Measurements from ENCODE around the gene OVOL3.
"Not testable (repeated sequence)": the region's sequence is repeated elsewhere in the genome, so short reads cannot be mapped to it uniquely, and the experiment has no call there.

OVOL3 gene

DNA sequence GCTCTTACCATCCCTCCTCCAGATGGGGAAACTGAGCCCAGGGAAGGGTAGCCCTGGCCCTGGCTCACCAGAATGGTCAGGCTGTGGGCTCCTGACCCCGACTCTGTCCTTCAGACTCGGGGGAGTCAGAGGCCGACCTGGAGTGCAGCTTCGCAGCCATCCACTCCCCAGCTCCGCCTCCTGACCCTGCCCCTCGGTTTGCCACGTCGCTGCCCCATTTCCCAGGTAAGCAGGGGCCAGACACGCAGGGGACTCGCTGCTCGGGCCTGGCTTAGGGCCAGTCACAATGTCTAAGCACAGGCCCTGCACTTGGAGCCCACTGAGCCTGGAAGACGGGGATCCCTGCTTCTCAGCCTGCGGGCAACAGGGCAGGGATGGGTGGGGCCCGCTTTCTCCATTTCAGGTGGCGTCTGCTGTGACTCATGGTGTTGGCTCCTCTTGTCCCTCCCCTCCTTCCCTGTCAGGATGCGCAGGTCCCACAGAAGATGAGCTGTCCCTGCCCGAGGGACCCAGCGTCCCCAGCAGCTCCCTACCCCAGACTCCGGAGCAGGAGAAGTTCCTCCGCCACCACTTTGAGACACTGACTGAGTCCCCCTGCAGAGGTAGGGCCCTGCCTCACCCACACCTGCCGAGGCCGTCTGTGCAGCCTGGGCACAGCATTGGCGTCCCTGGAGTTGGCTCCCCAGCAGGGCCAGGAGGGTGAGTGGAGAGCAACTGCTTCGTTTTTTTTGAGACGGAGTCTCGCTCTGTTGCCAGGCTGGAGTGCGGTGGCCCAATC lies 9.2 kb upstream of the OVOL3 start:
- DNase-seq, result no peak

DNA sequence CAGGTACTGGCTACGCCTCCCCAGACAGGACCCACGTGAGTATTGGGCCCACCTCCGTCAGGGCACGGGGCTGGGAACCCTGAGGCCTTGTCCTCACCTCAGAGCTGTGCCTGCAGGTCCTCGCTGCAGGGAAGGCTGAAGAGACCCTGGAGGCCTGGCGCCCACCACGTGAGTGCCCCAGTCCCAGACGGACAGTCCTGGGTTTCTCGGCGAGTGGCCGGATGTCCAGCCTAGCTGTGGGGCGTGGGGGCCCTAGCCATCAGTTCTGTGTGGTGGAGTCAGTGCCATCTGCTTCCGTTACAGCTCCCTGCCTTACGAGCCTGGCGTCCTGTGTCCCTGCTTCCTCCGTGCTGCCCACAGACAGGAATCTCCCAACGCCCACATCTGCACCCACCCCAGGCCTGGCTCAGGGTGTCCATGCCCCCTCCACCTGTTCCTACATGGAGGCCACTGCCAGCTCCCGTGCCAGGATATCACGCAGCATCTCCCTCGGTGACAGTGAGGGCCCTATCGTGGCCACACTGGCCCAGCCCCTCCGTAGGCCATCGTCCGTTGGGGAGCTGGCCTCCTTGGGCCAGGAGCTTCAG lies 7.8 kb upstream of the OVOL3 start:
- DNase-seq, result no peak

DNA sequence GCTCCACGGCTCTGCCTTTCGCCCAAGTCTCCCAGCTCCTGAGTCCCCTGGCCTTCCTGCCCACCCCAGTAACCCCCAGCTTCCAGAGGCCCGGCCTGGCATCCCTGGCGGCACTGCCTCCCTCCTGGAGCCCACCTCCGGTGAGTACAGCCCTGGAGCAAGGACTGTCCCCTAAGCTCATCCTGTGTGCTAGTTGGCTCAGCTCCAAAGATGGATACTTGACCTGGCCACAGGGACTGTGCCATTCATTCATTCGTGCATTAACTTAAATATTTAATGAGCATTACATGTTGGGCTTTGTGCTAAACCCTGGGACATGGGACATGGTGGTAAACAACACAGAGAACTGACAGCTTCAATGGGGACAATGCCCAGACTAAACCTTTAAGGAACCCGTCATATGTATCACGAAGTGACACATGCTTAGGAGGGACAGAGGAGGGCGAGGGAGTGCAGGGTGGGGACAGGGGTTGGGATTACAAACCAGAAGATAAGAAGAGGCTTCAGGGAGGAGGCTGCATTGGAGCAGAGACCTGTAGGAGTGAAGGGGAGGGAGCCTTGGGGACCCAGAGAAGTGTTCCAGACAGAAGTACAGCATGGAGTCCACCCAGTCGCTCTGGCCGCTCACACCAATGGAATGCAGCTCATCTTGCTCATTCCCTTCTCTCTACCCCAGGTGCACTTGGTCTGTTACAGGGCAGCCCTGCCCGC lies 6.9 kb upstream of the OVOL3 start:
- no peak for DNase-seq

DNA sequence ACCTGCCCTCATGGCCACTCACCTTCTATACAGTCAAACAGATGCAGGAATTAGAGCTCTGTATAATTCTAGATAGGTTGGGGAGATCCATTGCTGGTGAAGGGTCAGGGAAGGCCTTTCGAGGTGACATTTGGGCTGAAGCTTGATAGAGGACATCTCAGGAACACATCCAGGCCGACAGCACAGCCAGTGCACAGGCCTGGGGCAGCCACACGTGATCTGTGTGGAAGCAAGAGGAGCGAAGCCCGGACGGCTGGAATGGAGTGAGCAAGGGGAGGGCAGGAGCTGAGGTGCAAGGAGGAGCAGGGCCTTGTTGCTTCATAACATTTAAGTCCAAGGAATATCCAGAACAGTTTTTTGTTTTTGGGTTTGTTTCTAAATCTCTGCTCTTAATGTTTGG lies 4.5 kb upstream of the OVOL3 start:
- no peak for DNase-seq

DNA sequence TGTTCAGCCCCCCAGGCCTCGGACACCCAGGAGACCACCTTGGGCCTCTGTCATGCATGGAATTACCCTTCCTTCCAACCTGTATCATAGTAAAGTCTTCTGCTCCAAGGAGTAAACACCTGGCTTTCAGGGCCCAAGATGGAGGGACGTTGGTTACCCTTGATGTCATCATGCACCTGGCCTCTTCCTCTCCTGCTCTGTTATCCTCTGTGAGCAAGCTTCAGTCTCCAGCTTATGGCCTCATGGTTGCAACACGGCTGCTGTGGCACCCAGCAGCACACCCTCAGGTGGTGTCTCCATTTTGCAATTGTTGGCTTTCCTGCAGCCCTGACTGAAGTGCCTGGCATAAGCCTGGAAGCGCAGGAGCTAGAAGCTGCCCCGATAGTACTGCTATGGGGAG lies 4.0 kb upstream of the OVOL3 start:
- DNase-seq, result no peak

DNA sequence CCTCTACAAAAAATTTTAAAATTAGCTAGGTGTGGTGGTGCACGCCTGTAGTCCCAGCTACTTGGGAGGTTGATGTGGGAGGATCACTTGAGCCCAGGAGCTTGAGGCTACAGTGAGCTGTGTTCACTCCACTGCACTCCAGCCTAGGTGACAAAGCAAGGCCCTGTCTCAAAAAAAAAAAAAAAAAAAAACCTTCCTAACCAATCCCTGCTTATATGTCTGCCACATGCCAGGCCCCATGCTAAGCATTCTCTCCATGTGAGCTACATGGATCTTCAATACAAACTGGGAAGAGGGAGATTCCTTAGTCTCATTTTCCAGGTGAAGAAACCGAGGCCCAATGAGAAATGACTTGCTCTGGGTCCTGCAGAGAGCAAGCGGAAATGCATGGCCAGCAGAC lies 2.3 kb upstream of the OVOL3 start:
- no peak for DNase-seq

DNA sequence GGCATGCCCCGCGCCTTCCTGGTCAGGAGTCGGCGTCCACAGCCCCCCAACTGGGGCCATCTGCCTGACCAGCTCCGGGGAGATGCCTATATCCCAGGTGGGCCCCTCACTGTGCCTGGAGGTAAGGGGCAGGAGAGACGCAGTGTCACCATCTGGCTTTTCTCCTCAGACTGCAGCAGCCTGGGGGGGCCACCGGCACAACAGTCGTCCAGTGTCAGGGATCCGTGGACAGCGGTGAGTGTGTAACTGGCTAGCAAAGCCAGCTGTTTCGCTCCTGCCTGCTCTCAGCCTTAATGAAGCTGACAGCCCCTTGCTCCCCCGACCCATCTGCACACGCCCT lies 227 bp downstream of the OVOL3 start:
- no peak for DNase-seq

DNA sequence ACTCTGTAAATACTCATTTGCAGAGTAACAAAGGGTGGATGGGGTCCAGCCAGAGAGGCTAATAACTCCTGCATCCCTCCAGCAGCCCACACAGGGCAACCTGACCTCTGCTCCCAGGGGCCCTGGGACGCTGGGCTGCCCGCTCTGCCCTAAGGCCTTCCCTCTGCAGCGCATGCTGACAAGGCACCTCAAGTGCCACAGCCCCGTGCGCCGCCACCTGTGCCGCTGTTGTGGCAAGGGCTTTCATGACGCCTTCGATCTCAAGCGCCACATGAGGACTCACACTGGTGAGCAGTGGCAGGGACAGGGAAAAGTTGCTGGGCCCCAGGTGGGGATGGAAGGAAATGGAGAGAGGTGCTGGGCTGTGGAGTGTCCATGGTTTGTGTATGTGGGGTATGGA lies 1.7 kb downstream of the OVOL3 start:
- DNase-seq, result no peak

DNA sequence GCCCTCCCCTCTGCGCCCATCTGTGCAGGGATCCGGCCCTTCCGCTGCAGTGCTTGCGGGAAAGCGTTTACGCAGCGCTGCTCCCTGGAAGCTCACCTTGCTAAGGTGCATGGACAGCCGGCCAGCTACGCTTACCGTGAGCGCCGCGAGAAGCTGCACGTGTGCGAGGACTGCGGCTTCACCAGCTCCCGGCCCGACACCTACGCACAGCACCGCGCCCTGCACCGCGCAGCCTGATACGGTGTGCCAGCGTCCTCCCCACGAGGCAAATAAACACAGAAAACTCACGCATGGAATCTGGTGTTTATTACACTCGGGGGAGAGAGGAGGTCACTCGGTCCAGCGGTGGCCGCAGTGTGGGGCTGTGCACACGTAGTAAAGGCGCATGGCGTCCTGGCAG lies 2.5 kb downstream of the OVOL3 start:
- no peak for DNase-seq

DNA sequence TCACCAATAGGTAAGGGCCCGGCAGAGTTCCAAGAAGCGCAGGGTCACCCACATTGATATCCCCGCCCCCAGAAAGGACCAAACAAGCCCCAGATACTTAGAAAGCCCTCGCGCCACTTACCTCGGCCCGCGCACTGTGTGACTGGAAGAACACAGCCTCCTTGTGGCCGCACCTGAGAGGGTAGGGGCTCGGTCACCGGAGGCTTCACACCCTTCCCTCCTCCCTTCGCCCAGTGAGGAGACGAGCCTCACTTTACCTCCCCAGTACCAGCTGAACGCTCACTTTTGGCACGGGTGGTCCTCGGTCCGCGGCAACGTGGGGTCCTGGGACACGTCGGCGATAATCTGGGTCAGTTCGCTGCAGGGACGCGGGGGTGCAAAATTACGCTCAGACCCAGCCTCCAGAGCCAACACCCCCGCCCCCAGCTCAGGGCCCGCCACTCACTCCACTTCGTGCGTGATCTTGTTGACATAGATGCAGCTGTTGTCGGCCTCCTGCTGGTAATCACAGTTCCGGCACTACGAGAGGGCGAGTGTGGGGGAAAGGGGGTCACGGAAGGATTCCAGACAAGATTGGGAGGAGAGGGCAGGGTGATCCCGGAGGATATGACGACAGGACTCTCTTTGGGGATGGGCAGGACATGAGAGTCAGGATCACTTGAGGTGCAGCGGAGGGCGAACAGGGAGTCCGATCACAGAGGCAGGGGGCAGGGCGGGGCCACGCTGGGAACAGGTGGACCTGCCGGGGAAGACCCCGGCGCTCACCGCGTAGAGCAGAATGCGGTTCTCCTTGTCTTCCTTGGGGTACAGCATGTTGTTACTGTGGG lies 3.2 kb downstream of the OVOL3 start:
- no peak for DNase-seq

DNA sequence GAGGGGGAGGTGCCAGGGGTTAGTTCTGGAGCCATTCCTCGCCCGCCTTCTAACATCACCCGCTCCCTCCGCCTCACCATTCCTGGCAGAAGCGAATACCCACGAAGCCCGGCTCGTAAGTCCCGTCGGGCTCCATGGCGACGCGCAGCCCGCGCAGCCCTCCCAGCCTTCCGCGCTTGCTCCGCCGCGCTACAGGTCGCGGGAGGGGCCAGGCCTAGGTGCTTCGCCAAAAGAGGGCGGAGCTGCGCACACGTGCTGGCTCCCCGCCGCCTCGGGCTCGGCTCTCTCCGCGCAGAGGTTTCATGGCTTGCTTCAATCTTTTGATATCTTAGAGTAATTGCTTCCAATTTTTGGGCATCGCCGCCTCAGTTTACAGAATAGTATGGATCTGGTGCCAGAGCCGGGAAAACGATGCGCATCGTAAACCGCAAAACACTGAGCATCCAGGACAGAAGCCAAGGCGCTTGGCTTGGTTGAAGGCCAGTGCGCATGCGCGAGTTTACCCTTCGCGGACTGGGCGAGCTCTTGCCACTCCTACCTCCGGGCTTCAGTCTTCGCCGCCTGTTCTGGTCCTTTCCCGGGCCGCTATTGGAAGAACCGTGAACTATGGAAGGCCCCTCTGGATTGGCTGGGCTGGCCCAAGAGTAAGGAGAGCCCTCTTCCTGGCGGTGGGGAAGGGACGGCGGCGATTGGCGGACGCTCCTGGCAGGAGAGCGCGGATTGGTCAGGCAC lies 3.9 kb downstream of the OVOL3 start, which contains the start of gene POLR2I:
Gene POLR2I (minus strand): TSS at position 155 of the 732 bp plus-strand sequence. CDS start 19 bp downstream, at position 136.
- peak; percentile 100 for DNase-seq

DNA sequence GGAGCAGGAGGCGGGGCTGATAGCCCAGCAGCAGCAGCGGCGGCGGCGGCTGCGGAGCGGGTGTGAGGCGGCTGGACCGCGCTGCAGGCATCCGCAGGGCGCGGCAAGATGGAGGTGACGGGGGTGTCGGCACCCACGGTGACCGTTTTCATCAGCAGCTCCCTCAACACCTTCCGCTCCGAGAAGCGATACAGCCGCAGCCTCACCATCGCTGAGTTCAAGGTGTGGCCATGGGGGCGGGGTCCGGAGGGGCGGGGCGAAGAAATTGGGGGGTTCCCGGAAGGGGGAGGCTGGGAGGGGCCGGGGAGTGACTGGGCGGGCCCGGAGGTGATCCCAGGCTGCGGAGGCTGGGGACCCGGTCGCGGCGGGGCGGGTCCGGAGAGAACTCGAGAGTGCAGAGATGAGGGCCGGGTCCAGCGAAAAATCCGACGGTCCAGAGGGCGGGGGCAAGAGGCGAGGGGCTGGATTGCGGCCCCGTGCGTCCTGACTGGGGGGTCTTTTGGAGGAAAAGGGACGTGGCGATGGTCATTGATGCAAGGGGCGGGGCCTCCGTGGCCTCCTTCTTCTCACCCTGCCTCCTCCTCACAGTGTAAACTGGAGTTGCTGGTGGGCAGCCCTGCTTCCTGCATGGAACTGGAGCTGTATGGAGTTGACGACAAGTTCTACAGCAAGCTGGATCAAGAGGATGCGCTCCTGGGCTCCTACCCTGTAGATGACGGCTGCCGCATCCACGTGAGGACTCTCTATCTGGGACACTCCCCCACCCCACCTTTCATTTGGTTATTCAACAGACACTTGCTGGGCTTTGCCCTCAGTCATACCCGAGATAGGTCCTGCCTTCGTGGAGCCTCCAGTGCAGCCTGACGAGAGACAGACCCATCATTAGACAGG lies 4.8 kb downstream of the OVOL3 start, which contains the start of gene TBCB:
Gene TBCB (plus strand): TSS at position 16 of the 891 bp plus-strand sequence. CDS start 93 bp downstream, at position 109.
- DNase-seq, result peak; percentile 93

DNA sequence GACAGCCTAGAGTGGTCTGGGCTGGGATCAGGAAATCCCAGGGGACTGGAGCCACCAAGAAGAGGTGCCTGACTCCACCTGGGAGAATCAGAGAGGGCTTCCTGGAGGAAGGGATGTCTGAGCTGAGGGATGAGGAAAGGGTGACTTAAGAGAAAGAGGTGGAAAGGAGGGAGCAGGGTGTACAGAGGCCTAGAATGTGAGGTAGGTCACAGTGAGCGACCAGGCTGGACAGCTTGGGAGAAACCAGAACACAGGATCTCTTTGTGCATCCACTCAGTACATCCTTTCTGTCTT lies 5.3 kb downstream of the OVOL3 start:
- DNase-seq, result no peak

DNA sequence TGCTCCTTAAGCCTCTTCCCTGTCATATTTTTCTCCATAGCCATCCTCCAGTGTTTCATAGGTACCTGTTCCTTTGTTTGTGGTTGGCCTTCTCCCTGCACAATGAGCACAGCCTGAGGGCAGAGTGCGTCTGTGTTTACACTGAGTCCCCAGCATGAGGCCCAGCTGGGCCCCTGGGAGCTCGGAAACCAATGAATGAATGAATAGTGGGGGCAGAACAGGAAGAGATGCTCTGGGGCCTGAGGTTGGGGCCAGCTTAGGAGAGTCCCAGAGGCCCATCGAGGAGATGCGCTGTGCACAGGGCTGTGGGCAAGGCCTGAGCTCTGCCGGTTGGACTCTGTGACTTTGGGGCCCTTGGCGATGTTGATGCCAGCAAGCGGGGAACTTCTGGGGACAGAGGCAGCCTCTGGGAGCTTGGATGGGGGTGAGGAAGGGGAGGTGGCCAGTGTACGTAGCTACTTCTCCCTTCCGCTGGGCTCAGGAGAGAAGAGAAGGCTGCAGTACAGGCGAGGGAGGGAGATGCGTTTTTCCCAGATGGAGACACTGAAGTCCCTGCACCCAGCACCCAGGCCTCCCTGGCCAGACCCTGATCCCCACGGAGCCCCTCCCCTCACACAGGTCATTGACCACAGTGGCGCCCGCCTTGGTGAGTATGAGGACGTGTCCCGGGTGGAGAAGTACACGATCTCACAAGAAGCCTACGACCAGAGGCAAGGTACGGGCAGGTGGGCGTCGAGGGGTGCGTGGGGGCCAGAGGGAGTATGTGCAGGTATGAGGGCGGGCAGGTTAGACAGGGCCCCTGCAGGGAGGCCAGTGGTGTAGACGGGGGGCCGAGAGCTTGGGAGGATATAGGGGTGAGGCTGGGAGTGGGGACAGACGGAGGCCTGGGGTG lies 9.4 kb downstream of the OVOL3 start:
- no peak for DNase-seq

DNA sequence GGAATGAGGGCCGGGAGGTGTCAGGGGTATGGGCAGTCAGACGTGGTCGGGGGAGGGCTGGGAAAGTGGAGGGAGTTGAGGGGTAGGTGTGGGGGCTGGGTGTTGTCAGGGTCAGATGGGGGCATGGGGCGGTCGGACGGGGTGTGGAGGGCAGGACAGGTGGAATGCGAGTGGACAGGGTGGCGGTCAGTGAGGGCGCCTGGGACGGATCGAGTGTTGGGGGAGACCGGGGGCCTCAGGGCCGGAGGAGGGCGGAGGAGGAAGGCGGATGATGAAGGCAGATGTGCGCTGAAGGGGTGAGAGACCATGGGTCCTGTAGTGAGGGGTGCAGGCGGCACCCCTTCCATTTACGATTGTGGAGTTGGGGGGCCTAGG lies 10.0 kb downstream of the OVOL3 start:
- DNase-seq, result no peak

DNA sequence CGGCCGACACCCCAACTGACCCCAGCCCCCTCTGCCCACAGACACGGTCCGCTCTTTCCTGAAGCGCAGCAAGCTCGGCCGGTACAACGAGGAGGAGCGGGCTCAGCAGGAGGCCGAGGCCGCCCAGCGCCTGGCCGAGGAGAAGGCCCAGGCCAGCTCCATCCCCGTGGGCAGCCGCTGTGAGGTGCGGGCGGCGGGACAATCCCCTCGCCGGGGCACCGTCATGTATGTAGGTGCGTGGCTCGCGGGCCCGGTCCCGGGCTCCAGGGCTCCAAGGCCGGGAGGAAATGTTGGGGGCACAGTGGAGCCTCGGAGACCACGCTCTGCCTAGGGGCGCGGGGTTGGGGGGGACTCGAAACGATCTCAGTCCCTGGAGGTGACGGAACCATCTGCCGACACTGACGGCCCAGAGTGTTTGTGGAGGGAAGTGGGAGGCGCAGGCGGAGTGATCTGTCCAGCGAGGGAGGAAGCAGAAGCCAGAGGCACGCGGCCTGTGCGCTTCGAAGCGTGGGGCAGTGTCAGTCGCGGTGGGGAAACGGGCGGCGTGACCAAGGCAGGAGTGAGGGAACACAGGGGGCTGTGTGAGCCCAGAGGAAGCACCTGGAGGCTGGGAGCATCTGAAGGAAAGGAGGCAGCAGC lies 10.7 kb downstream of the OVOL3 start:
- no peak for DNase-seq

DNA sequence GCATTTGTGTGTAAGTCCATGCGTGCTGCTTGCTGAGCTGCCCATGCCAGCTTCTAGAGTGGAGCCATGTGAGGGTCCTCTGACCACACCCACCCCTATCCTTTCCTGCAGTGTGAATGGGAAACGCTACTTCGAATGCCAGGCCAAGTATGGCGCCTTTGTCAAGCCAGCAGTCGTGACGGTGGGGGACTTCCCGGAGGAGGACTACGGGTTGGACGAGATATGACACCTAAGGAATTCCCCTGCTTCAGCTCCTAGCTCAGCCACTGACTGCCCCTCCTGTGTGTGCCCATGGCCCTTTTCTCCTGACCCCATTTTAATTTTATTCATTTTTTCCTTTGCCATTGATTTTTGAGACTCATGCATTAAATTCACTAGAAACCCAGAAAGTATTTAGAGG lies 14.6 kb downstream of the OVOL3 start:
- DNase-seq, result no peak

DNA sequence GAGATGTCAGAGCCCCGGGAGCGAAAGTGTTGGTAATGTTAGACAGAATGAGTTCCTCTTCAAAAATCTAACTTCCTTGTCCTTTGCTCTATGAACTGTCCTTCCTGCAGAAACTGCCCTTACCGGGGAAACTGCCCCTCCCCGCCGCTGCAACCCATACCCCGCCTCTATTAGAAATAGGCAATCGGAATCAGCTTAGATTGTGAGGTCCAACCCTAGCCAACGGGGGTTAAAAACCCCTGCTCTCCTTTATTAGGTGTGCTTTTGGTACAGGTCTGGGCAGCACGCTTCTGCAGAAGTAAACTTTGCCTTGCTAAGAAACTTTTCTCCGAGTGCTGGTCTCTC lies 17.4 kb downstream of the OVOL3 start:
- DNase-seq, result no peak

DNA sequence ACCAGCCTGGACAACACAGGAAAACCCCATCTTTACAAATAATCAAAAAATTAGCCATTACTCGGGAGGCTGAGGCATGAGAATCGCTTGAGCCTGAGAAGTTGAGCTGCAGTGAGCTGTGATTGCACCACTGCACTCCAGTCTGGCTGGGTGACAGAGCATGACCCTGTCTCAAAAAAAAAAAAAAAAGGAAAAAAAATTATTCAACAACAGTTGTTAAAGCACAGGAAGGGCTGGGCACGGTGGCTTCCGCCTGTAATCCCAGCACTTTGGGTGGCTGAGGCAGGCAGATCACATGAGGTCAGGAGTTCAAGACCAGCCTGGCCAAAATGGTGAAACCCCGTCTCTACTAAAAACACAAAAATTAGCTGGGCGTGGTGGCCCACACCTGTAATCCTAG lies 20.3 kb downstream of the OVOL3 start:
- not testable (repeated sequence) for DNase-seq

DNA sequence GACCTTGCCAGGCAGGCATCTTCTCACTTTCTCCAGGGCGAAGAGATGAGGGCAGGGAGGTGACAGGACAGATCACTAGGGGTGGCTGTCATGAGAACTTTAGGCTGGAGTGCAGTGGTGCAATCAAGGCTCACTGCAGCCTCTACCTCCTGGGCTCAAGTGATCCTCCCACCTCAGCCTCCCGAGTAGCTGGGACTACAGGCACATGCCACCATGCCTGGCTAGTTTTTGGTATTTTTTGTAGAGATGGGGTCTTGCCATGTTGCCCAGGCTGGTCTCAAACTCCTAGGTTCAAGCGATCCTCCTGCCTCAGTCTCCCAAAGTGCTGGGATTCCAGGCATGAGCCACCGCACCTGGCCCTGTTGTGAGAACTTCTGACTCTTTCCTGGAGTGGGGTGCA lies 23.9 kb downstream of the OVOL3 start:
- DNase-seq, result not testable (repeated sequence)
